ENCODE measurements around the gene GADD45GIP1.
"Not testable (repeated sequence)": the region's sequence is repeated elsewhere in the genome, so short reads cannot be mapped to it uniquely, and the experiment has no call there.

GADD45GIP1 gene

DNA sequence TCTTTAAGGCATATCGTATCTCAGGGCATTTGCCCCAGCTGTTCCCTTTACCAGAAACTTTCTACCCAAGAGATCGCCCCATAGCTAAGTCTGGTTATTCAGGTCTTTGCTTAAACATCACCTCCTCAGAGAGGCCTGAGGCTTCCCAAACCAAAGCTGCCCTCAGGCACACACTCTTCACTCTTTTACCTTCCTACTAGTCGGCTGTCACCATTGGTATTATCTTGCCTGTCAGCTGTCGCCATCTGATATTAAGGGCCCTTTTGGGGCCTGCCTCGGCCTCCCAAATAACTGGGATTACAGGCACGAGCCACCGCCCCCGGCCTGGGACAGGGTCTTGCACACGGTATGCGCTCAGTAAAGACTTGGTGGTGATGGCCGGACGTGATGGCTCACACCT is 1.0 kb downstream of the GADD45GIP1 start:
- no peak for DNase-seq

DNA sequence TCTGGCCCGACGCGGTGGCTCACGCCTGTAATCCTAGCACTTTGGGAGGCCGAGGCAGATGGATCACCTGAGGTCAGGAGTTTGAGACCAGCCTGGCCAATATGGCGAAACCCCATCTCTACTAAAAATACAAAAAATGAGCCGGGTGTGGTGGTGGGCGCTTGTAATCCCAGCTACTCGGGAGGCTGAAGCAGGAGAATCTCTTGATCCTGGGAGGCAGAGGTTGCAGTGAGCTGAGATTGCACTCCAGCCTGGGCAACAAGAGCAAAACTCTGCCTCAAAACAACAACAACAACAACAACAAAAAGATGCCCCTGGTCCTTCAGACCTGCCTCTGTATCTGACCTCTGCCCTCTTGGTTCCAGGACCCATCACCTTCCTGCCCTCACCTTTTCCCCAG is 1.4 kb downstream of the GADD45GIP1 start:
- not testable (repeated sequence) for DNase-seq

DNA sequence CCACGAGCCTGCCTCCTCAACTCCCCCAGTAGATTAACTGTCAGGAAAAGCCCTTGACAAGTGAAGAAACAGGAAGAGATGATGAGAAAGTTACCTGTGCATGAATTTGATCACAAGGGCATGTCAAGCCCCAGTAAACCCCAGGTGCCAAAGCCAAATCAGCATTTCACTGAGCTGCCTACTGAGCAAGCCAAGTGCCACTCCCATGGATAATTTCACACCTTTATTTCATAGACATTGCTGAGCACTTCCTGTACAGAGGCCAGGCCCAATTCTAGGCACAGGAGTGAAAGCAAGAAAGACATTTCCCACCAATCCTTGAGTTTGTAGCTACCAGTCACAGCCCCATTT is 2.4 kb downstream of the GADD45GIP1 start:
- no peak for DNase-seq

DNA sequence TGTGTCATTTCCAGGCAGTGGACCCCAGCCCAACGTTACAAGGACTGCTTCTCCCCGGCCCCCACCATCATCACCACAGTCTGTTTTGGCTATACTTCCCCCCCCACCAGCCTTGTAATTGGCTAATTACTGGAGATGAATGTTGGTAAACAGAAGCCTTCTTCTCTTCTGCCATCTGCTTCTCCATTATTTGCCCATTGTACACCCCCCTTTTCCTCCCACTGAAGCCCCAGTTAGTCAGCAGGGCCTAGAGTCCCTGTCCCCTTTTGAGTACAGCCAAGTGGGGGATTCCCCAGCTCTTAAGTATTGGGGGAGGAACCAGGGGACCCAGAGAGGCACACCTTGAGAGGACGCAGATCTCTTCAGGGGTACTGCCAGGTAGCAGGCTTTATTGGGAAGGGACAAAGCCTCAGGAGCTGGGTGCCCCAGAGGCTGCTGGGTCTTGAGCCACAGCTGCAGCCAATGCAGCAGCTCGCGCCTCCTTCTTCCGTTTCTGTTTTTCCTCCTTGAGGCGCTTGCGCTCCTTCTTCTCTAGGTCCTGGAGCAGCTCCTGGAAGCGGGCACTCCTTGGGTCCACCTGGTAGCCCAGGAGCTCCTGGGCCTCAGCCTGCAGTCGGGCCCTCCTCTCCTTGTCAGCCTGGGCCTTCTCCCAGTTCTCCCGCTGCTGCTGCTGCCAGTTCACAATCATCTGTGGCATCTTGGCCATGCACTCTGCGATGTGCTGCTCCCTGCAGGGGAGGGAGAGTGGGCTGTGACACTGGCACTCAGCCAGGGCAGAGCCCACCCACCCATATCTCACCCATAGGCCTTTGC is 3.0 kb downstream of the GADD45GIP1 start:
- DNase-seq = peak; percentile 78 to 81

DNA sequence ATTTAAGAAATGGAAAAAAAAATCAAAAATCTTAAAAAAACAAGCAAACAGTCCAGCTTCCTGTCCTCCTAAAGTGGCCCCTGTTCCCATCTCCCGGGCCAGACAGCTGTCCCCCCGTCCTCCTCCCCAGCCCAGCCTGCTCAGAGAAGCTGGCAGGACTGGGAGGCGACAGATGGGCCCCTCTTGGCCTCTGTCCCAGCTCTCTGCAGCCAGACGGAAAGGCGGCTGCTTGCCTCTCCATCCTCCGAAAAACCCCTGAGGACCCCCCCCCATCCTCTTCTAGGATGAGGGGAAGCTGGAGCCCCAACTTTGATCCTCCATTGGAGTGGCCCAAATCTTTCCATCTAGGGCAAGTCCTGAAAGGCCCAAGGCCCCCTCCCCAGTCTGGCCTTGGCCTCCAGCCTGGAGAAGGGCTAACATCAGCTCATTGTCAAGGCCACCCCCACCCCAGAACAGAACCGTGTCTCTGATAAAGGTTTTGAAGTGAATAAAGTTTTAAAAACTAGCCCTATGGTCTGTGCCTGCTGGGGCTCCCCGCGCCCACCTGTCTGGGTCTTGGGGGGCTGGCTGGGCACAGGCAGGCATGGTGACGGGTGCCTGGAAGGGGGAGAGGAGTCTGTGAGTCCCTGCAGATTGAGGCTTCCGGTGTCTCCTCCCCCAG is 3.8 kb downstream of the GADD45GIP1 start:
- peak; percentile 93 to 95 for DNase-seq

DNA sequence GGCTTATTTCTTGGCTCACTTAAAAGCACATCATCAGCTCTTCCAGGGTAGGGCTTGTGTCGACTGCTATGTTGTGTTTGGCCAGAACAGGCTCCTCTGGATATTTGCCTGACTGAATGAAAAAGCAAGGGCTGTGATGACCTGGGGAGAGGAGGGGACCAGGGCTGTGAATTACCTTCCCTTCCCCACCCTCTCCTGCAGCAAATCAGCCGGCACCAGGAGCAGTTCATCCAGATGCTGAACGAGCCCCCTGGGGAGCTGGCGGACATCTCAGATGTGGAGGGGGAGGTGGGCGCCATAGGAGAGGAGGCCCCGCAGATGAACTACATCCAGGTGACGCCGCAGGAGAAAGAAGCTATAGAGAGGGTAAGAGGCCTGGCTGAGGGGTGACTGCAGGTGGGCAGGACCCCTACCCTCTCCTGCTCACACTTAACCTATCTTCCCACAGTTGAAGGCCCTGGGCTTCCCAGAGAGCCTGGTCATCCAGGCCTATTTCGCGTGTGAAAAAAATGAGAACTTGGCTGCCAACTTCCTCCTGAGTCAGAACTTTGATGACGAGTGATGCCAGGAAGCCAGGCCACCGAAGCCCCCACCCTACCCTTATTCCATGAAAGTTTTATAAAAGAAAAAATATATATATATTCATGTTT is 4.4 kb downstream of the GADD45GIP1 start:
- DNase-seq = peak; percentile 71 to 90

DNA sequence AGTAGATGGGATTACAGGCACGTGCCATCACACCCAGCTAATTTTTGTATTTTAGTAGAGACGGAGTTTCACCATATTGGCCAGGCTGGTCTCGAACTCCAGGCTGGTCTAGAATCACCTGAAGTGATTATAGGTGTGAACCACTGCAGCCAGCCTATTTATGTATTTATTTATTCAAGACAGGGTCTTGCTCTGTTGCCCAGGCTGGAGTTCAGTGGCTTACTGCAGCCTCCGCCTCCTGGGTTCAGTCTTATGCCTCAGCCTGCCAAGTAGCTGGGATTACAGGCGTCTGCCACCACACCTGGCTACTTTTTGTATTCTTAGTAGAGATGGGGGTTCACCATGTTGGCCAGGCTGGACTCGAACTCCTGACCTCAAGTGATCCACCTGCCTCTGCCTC is 5.0 kb downstream of the GADD45GIP1 start:
- DNase-seq = not testable (repeated sequence)

DNA sequence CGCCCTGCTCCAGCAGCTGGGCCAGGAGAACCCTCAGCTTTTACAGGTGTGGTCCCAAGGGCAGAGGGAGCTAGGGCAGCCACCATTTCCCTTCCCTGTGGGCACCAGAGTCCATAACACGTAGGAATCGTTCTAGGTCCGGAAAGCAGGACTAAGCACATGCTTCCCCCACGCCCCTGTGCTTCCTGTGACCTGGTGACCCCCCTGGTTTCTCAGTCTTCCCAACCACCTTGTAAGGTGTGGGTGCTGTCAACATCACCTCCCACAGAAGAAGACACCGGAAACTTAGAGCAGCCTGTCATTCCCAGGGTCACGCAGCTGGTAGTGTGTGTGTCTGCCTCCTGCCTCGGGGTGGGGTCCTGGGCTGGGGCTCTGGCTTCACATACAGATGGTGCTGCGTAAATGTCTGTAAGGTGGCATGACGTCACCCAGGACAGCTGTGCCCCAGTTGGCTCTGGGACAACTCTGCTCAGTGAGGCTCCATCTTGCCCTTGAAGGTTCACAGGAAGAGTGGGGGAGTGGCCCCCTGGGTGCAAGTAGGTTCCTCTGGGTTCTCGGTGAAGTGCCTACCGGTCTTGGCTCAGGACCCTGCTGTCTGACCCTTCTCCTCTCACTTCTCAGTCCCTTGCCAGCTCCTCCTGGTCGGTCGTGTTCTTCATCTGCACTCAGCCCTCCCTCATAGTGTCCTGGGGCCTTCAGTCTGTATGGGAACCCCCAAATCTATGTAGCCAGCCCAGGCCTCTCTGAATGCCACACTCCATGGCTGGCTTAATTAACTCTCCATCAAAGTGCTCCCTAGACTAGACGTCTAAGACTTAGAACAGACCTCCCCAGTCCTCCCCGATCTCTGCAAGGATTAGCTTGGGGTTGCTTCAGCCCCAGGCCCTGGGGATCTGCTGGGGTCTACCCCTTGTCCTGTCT is 7.4 kb downstream of the GADD45GIP1 start:
- DNase-seq = no peak

DNA sequence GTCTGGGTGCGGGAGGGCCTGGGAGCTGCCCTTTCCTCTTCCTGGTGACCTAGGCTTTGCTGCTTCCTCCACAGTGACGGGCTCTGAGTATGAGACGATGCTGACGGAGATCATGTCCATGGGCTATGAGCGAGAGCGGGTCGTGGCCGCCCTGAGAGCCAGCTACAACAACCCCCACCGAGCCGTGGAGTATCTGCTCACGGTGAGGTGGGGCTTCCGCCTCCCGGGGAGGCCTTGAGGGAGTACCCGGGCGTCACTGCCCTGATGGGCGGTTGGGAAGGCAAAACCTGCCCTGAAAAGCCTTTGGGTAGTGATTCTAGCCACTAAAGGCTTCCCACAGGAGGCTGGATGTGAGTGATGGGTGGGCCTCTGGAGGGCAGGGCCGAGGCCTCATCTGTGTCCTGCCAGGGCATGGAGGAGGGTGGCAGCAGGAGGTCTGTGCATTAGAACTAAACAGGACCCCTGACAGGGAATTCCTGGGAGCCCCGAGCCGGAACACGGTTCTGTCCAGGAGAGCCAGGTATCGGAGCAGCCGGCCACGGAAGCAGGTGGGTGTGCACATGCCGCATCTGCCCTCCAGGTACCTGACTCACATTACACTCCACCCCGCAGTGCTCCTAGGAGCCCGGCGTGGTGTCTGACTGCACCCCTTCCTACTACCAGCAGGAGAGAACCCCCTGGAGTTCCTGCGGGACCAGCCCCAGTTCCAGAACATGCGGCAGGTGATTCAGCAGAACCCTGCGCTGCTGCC is 8.2 kb downstream of the GADD45GIP1 start:
- no peak for DNase-seq

DNA sequence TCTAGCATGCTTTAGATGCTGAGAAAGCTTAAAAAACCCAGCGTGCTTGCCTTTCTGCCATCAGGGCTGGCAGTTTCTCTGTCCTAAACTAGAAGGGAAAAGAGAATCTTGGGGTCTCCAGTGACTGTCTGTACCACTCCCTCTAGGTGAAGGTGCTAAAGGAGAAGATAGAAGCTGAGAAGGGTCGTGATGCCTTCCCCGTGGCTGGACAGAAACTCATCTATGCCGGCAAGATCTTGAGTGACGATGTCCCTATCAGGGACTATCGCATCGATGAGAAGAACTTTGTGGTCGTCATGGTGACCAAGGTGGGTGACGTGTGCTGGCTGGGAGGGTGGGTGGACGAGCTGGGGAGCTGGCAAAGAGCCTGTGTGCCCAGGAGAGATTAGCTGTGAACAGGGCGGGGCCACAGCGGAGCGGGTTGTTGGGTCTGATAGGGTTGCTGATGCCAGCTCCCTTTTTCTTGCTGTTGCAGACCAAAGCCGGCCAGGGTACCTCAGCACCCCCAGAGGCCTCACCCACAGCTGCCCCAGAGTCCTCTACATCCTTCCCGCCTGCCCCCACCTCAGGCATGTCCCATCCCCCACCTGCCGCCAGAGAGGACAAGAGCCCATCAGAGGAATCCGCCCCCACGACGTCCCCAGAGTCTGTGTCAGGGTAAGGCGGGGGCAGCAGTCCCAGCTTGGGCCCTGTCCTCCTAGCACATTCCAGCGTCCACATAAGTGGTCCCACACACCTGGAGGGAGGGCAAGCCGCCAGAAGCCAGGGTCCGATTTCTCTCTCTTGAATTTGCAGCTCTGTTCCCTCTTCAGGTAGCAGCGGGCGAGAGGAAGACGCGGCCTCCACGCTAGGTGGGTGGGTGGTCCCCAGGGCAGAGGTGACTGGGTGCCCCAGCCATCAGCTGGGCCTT is 9.1 kb downstream of the GADD45GIP1 start:
- DNase-seq = no peak

DNA sequence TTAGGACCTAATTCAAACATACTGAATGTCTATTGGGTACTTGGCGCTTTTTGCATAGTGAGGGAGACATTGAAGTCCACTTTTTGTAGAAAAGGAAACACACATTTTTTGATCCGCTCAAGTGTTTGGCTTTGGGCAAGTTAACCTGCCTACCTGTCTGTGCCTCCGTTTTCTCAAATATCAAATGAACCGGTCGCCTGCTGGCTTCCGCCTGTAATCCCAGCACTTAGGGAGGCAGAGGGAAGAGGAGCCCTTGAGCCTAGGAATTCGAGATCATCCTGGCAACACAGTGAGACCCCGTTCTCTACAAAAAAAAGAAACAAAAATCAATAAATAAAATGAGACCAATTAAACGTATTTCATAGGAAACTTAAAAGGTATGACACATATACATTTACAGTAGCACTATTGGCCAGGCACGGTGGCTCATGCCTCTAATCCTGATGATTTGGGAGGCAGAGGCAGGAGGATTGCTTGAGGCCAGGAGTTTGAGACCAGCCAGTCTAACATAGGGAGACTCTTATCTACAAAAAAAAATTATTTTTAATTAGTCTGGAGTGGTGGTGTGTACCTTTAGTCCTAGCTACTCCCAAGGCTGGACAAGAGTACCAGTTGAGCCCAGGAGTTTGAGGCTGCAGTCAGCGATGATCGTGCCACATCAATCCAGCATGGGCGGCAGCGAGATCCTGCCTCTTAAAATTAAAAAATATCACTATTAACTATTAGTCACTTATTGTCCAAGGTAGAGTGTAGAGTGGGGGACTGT is 10.1 kb downstream of the GADD45GIP1 start:
- no peak for DNase-seq

DNA sequence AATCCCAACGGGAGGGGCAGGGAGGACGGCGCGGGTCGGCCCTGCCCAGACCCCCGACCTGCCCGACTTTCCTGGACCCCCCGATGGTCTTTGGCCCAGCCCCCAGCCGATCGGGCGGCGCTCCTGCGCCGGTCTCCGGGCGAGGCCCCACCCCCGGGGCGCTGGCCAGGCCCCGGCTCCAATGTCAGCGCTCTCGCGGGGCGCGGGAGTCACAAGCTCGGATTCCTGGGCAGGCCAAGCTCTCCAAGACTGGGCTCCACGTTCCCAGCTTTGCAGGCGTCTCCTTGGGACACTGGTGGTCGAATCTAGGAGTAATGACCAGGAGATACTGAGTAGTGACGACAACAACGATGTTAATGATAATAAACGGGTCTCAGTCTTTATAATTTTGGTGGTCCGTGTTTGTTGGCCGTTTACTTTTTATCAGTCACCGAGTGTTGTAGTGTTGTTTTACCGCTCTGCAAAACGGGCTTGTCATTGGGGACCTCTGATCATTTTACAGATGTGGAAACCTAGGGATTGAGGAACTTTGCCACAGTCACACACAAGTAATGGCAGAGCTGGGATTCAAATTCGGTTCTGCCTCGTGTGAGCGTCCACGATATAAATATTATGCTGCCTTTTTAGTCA is 10.8 kb downstream of the GADD45GIP1 start:
- DNase-seq = peak; percentile 74 to 84

DNA sequence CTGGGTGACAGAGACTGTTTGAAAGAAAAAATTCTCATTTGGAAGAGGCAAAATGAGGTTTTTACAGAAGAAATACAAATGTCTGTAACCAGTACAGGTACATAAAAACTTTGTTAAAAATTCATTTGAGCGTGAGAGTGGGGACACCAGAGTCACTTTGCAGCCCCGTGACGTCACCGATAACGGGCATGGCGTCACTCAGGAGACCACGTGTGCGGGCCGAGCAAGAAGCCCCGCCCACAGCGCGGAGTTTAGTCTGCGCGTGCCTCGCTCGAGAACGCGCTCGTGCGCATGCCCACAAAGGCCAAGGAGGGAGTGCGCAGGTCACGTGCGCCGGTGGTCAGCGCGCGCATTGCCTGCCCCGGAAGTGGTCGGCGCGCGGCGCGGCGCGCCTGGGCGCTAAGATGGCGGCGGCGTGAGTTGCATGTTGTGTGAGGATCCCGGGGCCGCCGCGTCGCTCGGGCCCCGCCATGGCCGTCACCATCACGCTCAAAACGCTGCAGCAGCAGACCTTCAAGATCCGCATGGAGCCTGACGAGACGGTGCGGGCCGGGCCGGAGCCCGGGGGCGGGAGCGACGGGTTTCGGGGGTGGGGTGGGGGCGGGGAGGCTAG is 11.4 kb downstream of the GADD45GIP1 start, which contains the start of gene RAD23A:
TSS of gene RAD23A (plus strand) at position 384 of the 613 bp plus-strand sequence. CDS start at position 471, 87 bp downstream.
- DNase-seq = peak; percentile 98 to 100

DNA sequence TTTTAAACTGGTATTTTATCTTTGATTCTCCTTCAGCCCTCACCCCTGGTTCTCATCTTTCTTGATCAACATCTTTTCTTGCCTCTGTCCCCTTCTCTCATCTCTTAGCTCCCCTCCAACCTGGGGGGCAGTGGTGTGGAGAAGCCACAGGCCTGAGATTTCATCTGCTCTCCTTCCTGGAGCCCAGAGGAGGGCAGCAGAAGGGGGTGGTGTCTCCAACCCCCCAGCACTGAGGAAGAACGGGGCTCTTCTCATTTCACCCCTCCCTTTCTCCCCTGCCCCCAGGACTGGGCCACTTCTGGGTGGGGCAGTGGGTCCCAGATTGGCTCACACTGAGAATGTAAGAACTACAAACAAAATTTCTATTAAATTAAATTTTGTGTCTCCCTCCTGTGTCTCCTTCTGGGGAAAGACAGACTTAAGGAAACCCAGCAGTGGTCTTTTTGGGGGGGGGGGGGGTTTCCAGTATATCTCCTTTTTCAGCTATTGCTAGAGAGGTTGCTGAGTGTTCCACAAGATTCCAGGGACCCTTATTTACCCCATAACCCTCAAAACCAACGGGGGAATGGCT is 12.8 kb downstream of the GADD45GIP1 start:
- no peak for DNase-seq

DNA sequence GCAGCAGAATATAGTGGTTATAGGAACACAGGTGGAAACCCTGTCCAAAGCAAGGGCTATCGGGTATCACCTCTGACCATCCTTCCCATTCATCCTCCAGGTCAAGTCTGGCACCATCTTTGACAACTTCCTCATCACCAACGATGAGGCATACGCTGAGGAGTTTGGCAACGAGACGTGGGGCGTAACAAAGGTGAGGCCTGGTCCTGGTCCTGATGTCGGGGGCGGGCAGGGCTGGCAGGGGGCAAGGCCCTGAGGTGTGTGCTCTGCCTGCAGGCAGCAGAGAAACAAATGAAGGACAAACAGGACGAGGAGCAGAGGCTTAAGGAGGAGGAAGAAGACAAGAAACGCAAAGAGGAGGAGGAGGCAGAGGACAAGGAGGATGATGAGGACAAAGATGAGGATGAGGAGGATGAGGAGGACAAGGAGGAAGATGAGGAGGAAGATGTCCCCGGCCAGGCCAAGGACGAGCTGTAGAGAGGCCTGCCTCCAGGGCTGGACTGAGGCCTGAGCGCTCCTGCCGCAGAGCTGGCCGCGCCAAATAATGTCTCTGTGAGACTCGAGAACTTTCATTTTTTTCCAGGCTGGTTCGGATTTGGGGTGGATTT is 13.5 kb downstream of the GADD45GIP1 start:
- DNase-seq = no peak

DNA sequence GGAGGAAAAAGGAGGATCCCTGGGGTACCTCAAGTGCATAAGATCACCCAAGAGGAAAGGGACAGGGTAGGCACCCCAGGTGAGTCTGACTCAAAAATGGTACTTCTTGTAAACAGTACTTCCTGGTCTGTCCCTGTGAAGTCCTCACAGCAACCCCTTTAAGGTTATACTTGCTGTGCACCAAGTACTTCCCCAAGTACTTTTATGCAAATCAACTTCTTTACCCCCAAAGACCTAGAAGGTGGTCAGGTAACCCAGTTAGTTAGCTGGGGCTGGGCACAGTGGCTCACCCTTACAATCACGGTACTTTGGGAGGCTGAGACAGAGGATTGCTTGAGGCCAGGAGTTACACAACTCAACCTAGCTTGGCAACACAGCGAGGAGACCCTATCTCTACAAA is 16.1 kb downstream of the GADD45GIP1 start:
- DNase-seq = no peak

DNA sequence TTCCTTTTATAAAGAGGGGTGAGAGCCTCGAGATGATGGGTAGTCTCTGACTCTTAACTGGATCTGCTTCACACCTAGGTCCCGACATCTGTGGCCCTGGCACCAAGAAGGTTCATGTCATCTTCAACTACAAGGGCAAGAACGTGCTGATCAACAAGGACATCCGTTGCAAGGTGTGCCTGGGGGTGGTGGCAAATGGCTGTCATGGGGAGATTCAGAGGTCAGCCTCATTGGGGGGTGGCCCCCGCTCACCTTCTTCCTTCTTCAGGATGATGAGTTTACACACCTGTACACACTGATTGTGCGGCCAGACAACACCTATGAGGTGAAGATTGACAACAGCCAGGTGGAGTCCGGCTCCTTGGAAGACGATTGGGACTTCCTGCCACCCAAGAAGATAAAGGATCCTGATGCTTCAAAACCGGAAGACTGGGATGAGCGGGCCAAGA is 17.0 kb downstream of the GADD45GIP1 start:
- DNase-seq = no peak

Measured in NCI-H446 (cell line).